Stomach smooth muscle (tissue), 2 donors: ENCODE measurements around the gene GNRHR.
"Not testable (repeated sequence)": the region's sequence is repeated elsewhere in the genome, so short reads cannot be mapped to it uniquely, and the experiment has no call there.

Experiments
- H3K27ac ChIP-seq: one replicate; pipeline ENCODE4 v1.7.0; 2013; ENCODE audit warnings: mild to moderate bottlenecking, low read length, inconsistent platforms
- H3K27me3 ChIP-seq, 2 donors: one replicate each; pipeline ENCODE4 v1.7.0; 2013; ENCODE audit warnings: low read length in 2 of 2; ENCODE audit not compliant: insufficient read depth in 2 of 2, control insufficient read depth in 1 of 2
- H3K36me3 ChIP-seq, 2 donors: one replicate each; pipeline ENCODE4 v1.7.0; 2013; ENCODE audit warnings: low read length in 2 of 2; ENCODE audit not compliant: control insufficient read depth in 2 of 2, insufficient read depth in 2 of 2
- H3K4me1 ChIP-seq: one replicate; pipeline ENCODE4 v1.7.0; 2013; ENCODE audit warnings: low read length; ENCODE audit not compliant: control insufficient read depth, insufficient read depth
- H3K4me3 ChIP-seq, 2 donors: one replicate each; pipeline ENCODE4 v1.7.0; 2013; ENCODE audit warnings: low read length in 2 of 2
- H3K9ac ChIP-seq, 2 donors: one replicate each; pipeline ENCODE4 v1.7.0; 2013; ENCODE audit warnings: low read length in 2 of 2, mild to moderate bottlenecking in 1 of 2
- H3K9me3 ChIP-seq, 2 donors: one replicate each; pipeline ENCODE4 v1.7.0; 2013; ENCODE audit warnings: low read length in 2 of 2; ENCODE audit not compliant: control insufficient read depth in 2 of 2
- donor health status: healthy.
- donor health status: Pancreatic carcinoma.

GNRHR gene

GRCh38 chr4:67762086-67762485, 7.9 kb upstream of the GNRHR start:
- Histone ChIP-seq H3K9me3 (no peaks in the 10 kb centered on the region), H3K4me1 (no peaks in the 10 kb centered on the region)

GRCh38 chr4:67756991-67757390, 2.8 kb upstream of the GNRHR start:
- H3K27ac ChIP-seq, H3K36me3 ChIP-seq, H3K9me3 ChIP-seq, H3K4me1 ChIP-seq, H3K27me3 ChIP-seq, H3K9ac ChIP-seq, H3K4me3 ChIP-seq: not testable (repeated sequence)

More at GRCh38 chr4:67762086-67762485, 7.9 kb upstream of the GNRHR start:
- Histone ChIP-seq H3K9ac (no peak overlapping the region), H3K27ac (no peak overlapping the region), H3K4me3 (no peak overlapping the region), H3K36me3 (no peaks in the 10 kb centered on the region), H3K27me3 (no peaks in the 10 kb centered on the region)

GRCh38 chr4:67755974-67756373, 1.8 kb upstream of the GNRHR start:
- H3K27me3 ChIP-seq = no peaks in the 10 kb centered on the region
- H3K9ac ChIP-seq = no peak overlapping the region
- H3K36me3 ChIP-seq = no peaks in the 10 kb centered on the region
- no peaks in the 10 kb centered on the region for H3K4me1 ChIP-seq
- no peak overlapping the region for H3K4me3 ChIP-seq
- H3K27ac ChIP-seq = no peak overlapping the region
- H3K9me3 ChIP-seq = no peaks in the 10 kb centered on the region

GRCh38 chr4:67751260-67751659, 2.9 kb downstream of the GNRHR start:
- no peaks in the 10 kb centered on the region for H3K27me3 ChIP-seq
- no peaks in the 10 kb centered on the region for H3K36me3 ChIP-seq
- no peak overlapping the region for H3K27ac ChIP-seq
- no peak overlapping the region for H3K4me3 ChIP-seq
- no peak overlapping the region for H3K9ac ChIP-seq
- no peaks in the 10 kb centered on the region for H3K9me3 ChIP-seq
- no peaks in the 10 kb centered on the region for H3K4me1 ChIP-seq

- Histone ChIP-seq H3K27ac (no peak overlapping the region), H3K4me3 (no peak overlapping the region), H3K9ac (no peak overlapping the region), H3K9me3 (no peaks in the 10 kb centered on the region), H3K4me1 (no peaks in the 10 kb centered on the region), H3K36me3 (no peaks in the 10 kb centered on the region), H3K27me3 (no peaks in the 10 kb centered on the region)
Measured at GRCh38 chr4:67750691-67751090, 3.5 kb downstream of the GNRHR start.

GRCh38 chr4:67749286-67749685, 4.9 kb downstream of the GNRHR start:
- Histone ChIP-seq H3K36me3 (no peaks in the 10 kb centered on the region), H3K27ac (no peak overlapping the region), H3K9ac (no peak overlapping the region), H3K9me3 (no peaks in the 10 kb centered on the region), H3K27me3 (no peaks in the 10 kb centered on the region), H3K4me1 (no peaks in the 10 kb centered on the region), H3K4me3 (no peak overlapping the region)

GRCh38 chr4:67746797-67747495, 7.2 kb downstream of the GNRHR start:
- H3K36me3 ChIP-seq = no peaks in the 10 kb centered on the region
- H3K9me3 ChIP-seq = no peaks in the 10 kb centered on the region
- no peak overlapping the region for H3K27ac ChIP-seq
- H3K27me3 ChIP-seq = no peaks in the 10 kb centered on the region
- H3K4me1 ChIP-seq = no peaks in the 10 kb centered on the region
- H3K4me3 ChIP-seq = no peak overlapping the region
- H3K9ac ChIP-seq = no peak overlapping the region

- no peaks in the 10 kb centered on the region for H3K27me3 ChIP-seq
- H3K4me3 ChIP-seq = no peak overlapping the region
- no peaks in the 10 kb centered on the region for H3K9me3 ChIP-seq
- H3K36me3 ChIP-seq = no peaks in the 10 kb centered on the region
- no peak overlapping the region for H3K9ac ChIP-seq
- no peak overlapping the region for H3K27ac ChIP-seq
- H3K4me1 ChIP-seq = no peaks in the 10 kb centered on the region
Measured at GRCh38 chr4:67744561-67745283, 9.5 kb downstream of the GNRHR start.

- no peak overlapping the region for H3K27ac ChIP-seq
Measured at GRCh38 chr4:67743194-67743593, 11.0 kb downstream of the GNRHR start.

GRCh38 chr4:67736262-67736661, 17.9 kb downstream of the GNRHR start:
- H3K4me3 ChIP-seq = no peak overlapping the region
- H3K27me3 ChIP-seq = no peaks in the 10 kb centered on the region
- H3K4me1 ChIP-seq = no peaks in the 10 kb centered on the region

More at GRCh38 chr4:67743194-67743593, 11.0 kb downstream of the GNRHR start:
- H3K9me3 ChIP-seq = no peaks in the 10 kb centered on the region
- no peak overlapping the region for H3K4me3 ChIP-seq
- H3K9ac ChIP-seq = no peak overlapping the region
- H3K36me3 ChIP-seq = no peaks in the 10 kb centered on the region
- H3K4me1 ChIP-seq = no peaks in the 10 kb centered on the region
- no peaks in the 10 kb centered on the region for H3K27me3 ChIP-seq

GRCh38 chr4:67735325-67735724, 18.9 kb downstream of the GNRHR start:
- Histone ChIP-seq H3K4me1 (no peaks in the 10 kb centered on the region), H3K27ac (no peak overlapping the region), H3K27me3 (no peaks in the 10 kb centered on the region), H3K4me3 (no peak overlapping the region), H3K36me3 (no peaks in the 10 kb centered on the region), H3K9ac (no peak overlapping the region), H3K9me3 (no peaks in the 10 kb centered on the region)

More at GRCh38 chr4:67736262-67736661, 17.9 kb downstream of the GNRHR start:
- Histone ChIP-seq H3K36me3 (no peaks in the 10 kb centered on the region), H3K27ac (no peak overlapping the region), H3K9me3 (no peaks in the 10 kb centered on the region), H3K9ac (no peak overlapping the region)
